ENCODE measurements around the gene ITM2C. TPM values are rescaled to one million over a fixed set of nuclear protein-coding genes. Genes with fewer than 3 reads are reported as not detected.

ITM2C gene
- polyA plus RNA-seq, 1 donor (not counting 4 experiments of a cell fraction or from before 2014, with no cell fraction given): 55.0 TPM

- FAIRE-seq: no peak
- Histone ChIP-seq H3K9me3 (ENCODE audit: control insufficient read depth, low read depth, low read length) (no peaks in the 10 kb centered on the region), H3K4me1 (ENCODE audit: control insufficient read depth, extremely low read depth, insufficient read depth, low read length) (no peaks in the 10 kb centered on the region), H3K27ac (ENCODE audit: control insufficient read depth, insufficient read depth, low read length) (no peak overlapping the region), H3K4me2 (ENCODE audit: control insufficient read depth, extremely low read depth, insufficient read depth, low read depth, low read length) (no peak overlapping the region), H3K36me3 (ENCODE audit: control insufficient read depth in 2 of 2, extremely low read depth in 1 of 2, insufficient read depth in 2 of 2, low read length in 2 of 2) (no peaks in the 10 kb centered on the region), H4K20me1 (ENCODE audit: control insufficient read depth, extremely low read depth, insufficient read depth, low read length) (no peaks in the 10 kb centered on the region), H3K79me2 (ENCODE audit: control insufficient read depth, insufficient read depth, low read length) (no peaks in the 10 kb centered on the region), H2AFZ (ENCODE audit: control insufficient read depth, low read length) (no peak overlapping the region), H3K4me3 (ENCODE audit: control insufficient read depth in 2 of 3, extremely low read depth in 1 of 3, insufficient read depth in 2 of 3, low read depth in 1 of 3, low read length in 3 of 3) (no peak overlapping the region), H3K9ac (ENCODE audit: control insufficient read depth, extremely low read depth, insufficient read depth, low read length) (no peak overlapping the region), H3K27me3 (ENCODE audit: control insufficient read depth, extremely low read depth, insufficient read depth, low read length) (no peaks in the 10 kb centered on the region), H3K9me1 (ENCODE audit: control insufficient read depth, extremely low read depth, insufficient read depth, low read length) (no peaks in the 10 kb centered on the region)
- DNase-seq (ENCODE audit: low read depth, low spot score): no peak
- TF ChIP-seq CTCF (optimal IDR thresholded peaks at IDR 0.05 in 1 of 3, IDR thresholded peaks at IDR 0.05 in 1 of 3, conservative IDR thresholded peaks at IDR 0.05 in 1 of 3; ENCODE audit: extremely low read depth in 1 of 3, insufficient read depth in 2 of 3, low read length in 3 of 3): no peak
- no peak for TF ChIP-seq EZH2 (IDR thresholded peaks at IDR 0.05; ENCODE audit: low read length)
- dilution Hi-C loops (cut with MboI; ENCODE audit: extremely low pct_ligation_motif_present, low sequenced_read_pairs): no loop called here
These were observed 10.9 kb downstream of the ITM2C start for GRCh38 chr2:230875347-230876315.

- dilution Hi-C loops (cut with MboI; ENCODE audit: extremely low pct_ligation_motif_present, low sequenced_read_pairs): no loop called here
- TF ChIP-seq CTCF (optimal IDR thresholded peaks at IDR 0.05 in 1 of 3, IDR thresholded peaks at IDR 0.05 in 1 of 3, conservative IDR thresholded peaks at IDR 0.05 in 1 of 3; ENCODE audit: extremely low read depth in 1 of 3, insufficient read depth in 2 of 3, low read length in 3 of 3) (no peak), EZH2 (IDR thresholded peaks at IDR 0.05; ENCODE audit: low read length) (no peak)
- Histone ChIP-seq H3K9ac (ENCODE audit: control insufficient read depth, extremely low read depth, insufficient read depth, low read length) (no peak overlapping the region), H3K4me2 (ENCODE audit: control insufficient read depth, extremely low read depth, insufficient read depth, low read depth, low read length) (no peak overlapping the region), H4K20me1 (ENCODE audit: control insufficient read depth, extremely low read depth, insufficient read depth, low read length) (no peaks in the 10 kb centered on the region), H3K27ac (ENCODE audit: control insufficient read depth, insufficient read depth, low read length) (no peak overlapping the region), H2AFZ (ENCODE audit: control insufficient read depth, low read length) (no peak overlapping the region), H3K4me1 (ENCODE audit: control insufficient read depth, extremely low read depth, insufficient read depth, low read length) (no peaks in the 10 kb centered on the region), H3K4me3 (ENCODE audit: control insufficient read depth in 2 of 3, extremely low read depth in 1 of 3, insufficient read depth in 2 of 3, low read depth in 1 of 3, low read length in 3 of 3) (no peak overlapping the region), H3K9me1 (ENCODE audit: control insufficient read depth, extremely low read depth, insufficient read depth, low read length) (no peaks in the 10 kb centered on the region), H3K79me2 (ENCODE audit: control insufficient read depth, insufficient read depth, low read length) (no peaks in the 10 kb centered on the region), H3K36me3 (ENCODE audit: control insufficient read depth in 2 of 2, extremely low read depth in 1 of 2, insufficient read depth in 2 of 2, low read length in 2 of 2) (no peaks in the 10 kb centered on the region), H3K27me3 (ENCODE audit: control insufficient read depth, extremely low read depth, insufficient read depth, low read length) (no peaks in the 10 kb centered on the region), H3K9me3 (ENCODE audit: control insufficient read depth, low read depth, low read length) (no peaks in the 10 kb centered on the region)
- no peak for DNase-seq (ENCODE audit: low read depth, low spot score)
- no peak for FAIRE-seq
These were observed 12.5 kb downstream of the ITM2C start for GRCh38 chr2:230877116-230877758.
